NCI-H82 treated with DMSO at 0.1 percent for 48 hours (cell line): ENCODE data around the gene EHD2.
"Not testable (repeated sequence)": the region's sequence is repeated elsewhere in the genome, so short reads cannot be mapped to it uniquely, and the experiment has no call there.

Experiments
- DNase-seq: peaks from one replicate; lab custom pipeline; 2025; ENCODE audit not compliant: unreplicated experiment; lab: John Stamatoyannopoulos, UW

EHD2 gene

DNA sequence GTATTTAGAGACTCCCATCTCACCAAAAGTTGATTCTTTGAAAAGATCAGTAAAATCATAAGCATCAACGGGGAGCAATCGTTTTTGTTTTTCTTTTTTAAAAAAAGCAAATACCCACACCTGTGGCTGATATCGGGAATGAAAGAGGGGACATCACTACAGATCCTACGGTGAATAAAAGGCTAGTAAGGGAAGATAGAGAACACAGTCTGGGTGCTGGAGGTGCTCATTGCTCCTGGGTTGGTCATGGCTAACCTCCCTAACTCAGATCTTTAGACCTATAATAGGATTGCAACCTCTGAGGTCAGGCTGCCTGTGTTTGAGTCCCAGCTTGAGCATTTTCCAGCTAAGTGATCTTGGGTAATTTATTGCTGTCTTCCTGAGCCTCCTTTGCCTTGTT, 1.1 kb downstream of the EHD2 start:
- DNase-seq, result no peak

DNA sequence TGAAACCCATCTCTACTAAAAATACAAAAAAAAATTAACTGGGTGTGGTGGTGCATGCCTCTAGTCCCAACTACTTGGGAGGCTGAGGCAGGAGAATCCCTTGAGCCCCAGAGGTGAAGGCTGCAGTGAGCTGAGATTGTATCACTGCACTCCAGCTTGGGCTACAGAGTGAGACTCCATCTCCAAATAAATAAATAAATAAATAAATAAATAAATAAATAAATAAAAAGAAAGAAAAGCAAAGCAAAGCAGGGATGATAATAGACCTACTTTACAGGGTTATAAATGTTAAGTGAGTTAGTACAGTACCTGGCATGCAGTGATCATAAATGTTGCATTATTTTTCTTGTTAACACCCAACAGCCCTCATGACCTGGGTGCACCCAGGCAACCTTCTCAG, 1.6 kb downstream of the EHD2 start:
- not testable (repeated sequence) for DNase-seq

DNA sequence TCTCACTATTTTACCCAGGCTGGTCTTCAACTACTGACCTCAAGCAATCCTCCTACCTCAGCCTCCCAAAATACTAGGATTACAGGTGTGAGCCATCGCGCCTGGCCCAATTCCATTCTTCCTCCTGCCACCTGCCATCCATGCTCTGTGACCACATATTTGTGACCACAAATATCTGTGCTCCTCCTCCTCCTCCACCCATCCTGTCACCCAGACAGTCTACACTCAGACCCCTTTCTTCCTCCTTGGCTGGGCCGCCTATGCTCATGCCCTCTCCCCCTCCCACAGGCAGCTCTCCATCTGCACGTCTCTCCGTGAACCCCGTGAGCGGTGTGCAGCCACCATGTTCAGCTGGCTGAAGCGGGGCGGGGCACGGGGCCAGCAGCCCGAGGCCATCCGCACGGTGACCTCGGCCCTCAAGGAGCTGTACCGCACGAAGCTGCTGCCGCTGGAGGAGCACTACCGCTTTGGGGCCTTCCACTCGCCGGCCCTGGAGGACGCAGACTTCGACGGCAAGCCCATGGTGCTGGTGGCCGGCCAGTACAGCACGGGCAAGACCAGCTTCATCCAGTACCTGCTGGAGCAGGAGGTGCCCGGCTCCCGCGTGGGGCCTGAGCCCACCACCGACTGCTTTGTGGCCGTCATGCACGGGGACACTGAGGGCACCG, 3.2 kb downstream of the EHD2 start:
- no peak for DNase-seq

DNA sequence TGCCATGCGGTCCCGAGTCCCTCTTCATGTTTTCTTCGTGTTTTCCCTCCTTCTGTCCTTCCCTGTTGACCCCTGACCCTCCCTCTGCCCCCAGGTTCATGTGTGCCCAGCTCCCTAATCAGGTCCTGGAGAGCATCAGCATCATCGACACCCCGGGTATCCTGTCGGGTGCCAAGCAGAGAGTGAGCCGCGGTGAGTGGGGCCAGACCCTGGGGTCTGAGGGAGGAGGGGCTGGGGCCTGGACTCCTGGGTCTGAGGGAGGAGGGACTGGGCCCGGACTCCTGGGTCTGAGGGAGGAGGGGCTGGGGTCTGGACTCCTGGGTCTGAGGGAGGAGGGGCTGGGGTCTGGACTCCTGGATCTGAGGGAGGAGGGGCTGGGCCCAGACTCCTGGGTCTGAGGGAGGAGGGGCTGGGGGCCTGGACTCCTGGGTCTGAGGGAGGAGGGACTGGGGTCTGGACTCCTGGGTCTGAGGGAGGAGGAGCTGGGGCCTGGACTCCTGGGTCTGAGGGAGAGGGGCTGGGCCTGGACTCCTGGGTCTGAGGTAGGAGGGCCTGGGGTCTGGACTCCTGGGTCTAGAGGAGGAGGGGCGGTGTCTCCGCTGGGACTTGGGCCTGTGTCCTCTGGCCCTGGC, 5.3 kb downstream of the EHD2 start:
- not testable (repeated sequence) for DNase-seq

DNA sequence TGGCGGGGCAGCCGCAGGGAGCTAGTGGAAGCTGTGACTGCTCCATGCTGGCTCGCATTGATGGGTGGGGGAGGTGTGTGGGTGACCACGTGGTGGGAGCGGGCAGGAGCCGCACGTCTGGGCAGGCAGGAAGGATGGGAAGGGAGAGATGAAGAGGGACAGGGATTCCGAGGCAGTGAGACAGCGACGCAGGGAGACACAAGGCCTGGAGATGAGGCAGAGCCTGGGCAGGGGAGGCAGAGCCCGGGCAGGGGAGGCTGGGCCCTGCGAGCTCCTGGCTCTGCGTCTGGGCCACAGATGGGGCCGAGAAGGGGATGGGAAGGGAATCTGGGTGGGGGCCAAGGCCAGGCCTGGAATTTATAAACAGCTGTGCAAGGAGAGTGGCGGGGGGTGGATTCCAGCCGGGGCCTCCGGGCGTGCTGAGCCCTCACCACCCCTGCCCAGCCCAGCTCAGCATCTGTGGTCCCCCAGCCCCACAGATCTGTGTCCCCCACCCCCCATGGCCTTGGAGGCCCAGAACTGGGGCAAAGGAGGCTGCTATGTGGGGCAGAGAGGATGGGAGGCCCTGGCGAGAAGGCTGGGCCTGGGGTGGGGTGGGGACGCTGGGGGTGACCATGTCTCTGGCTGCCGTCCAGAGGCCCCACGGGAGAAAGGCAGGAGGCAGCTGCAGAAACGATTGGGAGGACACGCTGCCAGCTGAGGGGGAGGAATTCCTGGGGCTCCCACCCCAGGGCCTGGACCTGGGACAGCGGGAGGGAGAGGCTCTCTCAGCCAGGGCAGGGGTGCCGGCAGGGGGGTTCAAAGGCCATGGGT, 6.0 kb downstream of the EHD2 start:
- peak; percentile 87 for DNase-seq

DNA sequence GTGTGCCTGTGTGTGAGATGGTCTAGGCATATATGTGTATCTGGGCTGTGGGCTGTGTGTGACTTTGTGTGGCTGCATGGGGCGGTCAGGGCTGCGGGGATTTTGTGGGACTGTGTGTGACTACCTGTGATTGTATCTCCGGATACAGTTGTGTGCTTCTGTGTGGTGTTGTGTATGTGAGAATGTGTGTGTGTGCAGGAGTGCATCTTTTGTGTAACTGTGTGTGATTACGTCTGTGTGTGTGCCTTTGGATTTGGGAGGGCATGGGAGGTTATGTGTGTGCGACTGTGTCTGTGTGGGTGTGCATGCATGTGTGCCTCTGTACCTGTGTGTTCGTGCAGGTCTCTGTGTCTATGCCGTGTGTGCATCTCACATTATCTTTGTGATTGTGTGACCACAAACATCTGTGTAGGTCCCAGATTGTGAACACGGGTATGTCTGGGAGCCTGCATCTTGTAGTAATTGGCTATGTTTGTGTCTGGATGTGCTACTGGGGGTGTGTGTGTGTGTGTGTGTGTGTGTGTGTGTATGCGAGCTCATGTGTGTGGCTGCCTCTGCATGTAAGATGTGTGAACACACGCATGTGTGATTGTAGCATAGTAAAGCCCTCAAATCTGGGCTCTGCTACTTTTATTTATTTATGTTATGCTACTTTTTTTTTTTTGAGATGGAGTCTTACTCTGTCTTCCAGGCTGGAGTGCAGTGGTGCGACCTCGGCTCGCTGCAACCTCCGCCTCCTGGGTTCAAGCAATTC, 7.6 kb downstream of the EHD2 start:
- DNase-seq, result no peak

DNA sequence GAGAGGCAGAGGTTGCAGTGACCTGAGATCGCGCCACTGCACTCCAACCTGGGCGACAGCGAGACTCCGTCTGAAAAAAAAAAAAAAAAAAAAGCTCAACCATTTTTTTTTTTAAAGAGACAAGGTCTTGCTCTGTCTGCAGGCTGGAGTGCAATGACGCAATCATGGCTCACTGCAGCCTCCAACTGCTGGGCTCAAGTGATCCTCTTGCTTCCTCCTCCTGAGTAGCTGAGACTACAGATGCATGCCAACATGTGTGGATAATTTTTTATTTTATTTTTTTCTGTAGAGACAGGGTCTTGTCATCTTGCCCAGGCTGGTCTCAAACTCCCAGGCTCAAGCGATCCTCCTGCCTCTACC, 10.3 kb downstream of the EHD2 start:
- DNase-seq, result no peak

DNA sequence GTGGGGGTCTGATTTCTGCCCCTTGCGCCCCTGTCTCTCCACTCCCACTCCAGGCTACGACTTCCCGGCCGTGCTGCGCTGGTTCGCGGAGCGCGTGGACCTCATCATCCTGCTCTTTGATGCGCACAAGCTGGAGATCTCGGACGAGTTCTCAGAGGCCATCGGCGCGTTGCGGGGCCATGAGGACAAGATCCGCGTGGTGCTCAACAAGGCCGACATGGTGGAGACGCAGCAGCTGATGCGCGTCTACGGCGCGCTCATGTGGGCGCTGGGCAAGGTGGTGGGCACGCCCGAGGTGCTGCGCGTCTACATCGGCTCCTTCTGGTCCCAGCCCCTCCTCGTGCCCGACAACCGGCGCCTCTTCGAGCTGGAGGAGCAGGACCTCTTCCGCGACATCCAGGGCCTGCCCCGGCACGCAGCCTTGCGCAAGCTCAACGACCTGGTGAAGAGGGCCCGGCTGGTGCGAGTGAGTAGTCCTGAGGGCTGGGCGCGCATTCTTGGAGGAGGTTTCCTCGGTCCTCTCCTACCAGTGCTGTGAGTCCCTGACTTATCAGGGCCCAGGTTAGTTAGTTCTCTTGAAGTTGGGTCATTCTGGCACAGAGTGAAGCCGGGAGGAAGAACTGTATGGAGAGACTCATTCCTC, 12.7 kb downstream of the EHD2 start:
- no peak for DNase-seq

DNA sequence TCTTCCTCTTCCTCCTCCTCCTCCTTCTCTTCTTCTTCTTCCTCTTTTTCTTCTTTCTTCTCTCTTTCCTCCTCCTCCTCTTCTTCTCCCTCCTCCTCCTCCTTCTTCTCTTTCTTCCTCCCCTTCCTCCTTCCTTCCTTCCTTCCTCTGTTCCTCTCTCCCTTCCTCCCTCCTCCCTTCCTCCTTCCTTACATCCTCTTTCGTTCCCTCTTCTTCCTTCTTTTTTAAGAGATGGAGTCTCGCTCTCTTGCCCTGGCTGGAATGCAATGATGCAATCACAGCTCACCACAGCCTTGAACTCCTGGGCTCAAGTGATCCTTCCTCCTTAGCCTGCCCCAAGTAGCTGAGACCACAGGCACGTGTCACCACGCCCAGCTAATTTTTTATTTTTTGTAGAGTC, 13.2 kb downstream of the EHD2 start:
- DNase-seq, result no peak

DNA sequence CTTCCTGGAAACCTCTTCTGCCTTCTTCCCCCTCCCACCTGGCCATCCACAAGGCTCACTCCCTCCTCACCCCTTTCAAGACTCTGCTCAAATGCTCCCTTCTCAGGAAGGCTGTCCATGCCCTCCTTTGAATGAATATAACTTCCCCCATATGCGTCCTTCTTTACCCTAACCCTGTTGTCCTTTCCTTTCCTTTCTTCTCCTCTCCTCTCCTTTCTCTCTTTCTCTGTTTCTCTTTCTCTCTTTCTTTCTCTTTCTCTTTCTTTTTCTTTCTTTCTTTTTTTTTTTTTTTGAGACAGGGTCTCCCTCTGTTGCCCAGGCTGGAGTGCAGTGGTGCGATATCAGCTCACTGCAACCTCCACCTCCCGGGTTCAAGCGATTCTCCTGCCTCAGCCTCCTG, 15.1 kb downstream of the EHD2 start:
- DNase-seq, result not testable (repeated sequence)

DNA sequence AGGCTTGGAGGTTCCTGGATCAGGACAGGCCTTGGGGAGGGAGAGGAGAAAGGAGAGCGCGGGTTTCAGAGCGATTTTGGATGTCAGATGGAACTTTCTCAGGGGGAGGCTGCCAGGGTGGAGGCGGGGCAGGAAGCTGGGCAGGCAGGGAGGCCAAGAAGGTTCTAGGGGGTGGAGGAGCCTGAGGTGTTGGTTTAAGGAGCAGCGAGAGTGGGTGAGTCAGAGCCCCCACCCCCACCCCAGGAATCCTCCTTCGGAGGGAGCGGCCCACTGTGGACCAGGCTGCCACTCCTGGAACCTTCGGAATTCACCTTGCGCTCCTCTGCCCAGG, 16.2 kb downstream of the EHD2 start:
- no peak for DNase-seq

DNA sequence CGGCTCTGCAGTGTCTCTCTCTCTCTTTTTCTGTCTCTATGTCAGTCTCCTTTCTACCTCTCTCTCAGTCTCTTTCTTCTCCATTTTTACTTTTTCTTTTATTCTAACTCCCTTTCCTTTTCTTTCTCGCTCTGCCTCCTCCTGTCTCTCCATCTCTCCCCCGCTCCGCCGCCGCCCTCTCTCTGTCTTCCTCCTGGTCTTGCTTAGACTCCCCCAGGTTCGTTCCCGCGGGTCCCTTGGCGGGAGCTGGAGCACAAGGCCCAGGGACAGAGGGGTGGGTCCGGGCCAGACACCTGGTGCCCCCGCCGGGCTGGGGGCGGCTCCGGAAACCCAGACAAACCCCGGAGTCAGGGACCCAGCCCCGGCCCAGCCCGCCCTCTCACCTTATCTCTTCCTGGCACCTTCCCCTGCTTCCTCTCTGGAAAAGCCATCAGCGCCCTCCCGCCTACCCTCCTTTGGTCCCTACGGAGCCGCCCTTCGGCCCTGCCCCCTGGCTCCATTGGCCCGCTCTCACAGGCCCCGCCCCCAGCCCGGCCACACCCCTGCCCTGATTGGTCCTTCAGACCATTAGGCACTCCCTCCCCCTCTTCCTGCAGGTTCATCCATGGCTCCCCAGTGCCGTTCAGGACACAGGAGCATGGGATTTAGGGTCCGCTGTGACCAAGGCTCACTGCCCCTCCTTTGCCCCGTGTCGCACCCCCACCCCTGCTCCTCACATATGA, 16.7 kb downstream of the EHD2 start:
- DNase-seq, result peak; percentile 36

DNA sequence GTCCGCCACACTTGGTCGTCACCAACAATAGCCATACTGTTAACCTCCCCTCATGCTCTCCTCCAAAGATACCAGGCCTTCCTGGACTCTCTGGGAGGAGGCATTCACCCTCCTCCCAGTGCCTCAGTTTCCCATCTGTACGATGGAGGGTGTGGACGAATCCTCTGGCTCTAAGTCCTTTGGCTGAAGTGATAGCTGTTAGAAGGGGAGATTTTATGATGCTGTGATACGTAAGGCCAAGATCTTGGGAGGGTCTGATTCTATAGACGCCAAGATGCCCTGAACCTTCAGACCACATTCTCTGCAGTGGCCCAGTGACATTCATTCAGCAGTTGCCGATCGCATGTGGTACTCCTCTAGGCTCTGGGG, 17.3 kb downstream of the EHD2 start:
- no peak for DNase-seq

DNA sequence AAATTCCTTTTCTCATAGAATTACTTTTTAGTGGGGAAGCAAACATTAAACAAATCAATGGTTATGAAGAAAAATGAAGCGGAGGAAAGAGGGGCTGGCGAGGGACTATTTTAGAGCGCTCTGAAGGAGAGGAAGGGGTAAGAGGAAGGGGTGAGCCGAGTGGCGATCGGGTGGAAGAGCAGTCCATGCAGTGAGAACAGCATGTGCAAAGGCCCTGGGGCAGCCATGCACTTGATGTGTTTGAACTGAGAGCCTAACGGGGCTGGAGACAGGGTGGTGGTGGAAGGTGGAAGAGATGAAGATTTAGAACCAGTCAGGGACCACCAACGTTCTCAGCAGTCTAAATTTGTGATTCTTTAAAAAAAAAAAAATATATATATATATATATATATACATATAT, 17.7 kb downstream of the EHD2 start:
- no peak for DNase-seq

DNA sequence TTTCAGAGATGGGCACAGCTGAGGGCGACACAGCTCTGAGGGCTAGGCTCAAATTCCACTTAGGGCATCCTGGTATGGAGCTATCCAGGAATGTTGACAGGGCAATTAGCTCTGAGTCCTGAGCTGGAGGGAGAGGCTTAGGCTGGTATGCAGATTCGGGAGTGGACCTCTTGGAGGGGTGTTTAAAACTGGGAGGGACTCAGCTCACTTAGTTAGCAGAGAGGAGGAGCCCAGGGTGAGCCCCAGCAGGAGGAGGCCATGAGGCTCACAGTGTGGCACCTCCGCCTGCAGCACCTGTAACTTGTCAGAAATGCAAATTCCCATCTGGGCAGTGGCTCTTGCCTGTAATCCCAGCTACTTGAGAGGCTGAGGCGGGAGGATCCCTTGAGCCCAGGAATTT, 21.9 kb downstream of the EHD2 start:
- DNase-seq, result no peak

DNA sequence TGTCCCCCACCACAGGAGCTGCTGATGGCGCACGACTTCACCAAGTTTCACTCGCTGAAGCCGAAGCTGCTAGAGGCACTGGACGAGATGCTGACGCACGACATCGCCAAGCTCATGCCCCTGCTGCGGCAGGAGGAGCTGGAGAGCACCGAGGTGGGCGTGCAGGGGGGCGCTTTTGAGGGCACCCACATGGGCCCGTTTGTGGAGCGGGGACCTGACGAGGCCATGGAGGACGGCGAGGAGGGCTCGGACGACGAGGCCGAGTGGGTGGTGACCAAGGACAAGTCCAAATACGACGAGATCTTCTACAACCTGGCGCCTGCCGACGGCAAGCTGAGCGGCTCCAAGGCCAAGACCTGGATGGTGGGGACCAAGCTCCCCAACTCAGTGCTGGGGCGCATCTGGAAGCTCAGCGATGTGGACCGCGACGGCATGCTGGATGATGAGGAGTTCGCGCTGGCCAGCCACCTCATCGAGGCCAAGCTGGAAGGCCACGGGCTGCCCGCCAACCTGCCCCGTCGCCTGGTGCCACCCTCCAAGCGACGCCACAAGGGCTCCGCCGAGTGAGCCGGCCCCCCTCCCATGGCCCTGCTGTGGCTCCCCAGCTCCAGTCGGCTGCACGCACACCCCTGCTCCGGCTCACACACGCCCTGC, 27.8 kb downstream of the EHD2 start:
- DNase-seq, result no peak

DNA sequence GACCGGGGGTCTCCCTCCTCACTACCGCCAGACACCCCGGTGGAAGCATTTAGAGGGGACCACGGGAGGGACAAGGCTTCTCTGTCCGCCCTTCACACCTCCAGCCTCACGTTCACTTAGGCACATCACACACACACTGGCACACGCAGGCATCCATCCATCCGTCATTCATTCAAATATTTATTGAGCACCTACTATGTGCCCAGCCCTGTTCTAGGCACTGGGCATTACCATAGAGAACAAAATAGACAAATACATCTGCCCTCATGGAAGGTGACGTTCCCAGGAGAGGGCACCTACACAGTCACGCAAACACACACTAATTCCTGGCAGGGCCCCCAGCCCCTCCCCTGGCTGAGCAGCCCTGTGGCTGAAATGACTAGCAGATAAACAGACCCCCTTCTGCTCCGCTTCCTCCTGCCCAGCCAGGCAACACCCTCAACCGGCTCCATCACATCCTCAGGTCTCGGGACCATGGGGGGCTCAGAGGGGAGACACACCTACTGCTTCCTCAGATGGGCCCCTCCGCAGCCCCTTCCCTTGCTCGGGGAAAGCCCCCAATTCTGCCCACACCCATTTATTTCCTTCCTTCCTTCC, 28.4 kb downstream of the EHD2 start:
- no peak for DNase-seq

DNA sequence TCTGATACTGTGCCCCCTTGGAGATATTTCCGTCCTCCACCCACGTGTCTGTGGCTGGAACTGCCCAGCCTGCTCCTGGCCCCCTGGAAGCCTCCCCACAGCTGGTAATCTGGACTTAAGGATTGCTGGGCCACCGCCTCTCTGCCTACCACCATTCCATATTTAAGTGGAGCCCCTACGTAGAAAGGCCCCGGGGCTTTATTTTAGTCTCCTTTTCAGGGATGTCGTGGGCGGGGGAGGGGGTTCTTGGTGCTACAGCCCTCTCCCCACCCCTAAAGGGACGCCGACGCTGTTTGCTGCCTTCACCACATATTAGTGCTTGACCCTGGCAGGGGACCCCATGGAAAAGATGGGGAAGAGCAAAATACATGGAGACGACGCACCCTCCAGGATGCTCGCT, 29.4 kb downstream of the EHD2 start:
- no peak for DNase-seq

DNA sequence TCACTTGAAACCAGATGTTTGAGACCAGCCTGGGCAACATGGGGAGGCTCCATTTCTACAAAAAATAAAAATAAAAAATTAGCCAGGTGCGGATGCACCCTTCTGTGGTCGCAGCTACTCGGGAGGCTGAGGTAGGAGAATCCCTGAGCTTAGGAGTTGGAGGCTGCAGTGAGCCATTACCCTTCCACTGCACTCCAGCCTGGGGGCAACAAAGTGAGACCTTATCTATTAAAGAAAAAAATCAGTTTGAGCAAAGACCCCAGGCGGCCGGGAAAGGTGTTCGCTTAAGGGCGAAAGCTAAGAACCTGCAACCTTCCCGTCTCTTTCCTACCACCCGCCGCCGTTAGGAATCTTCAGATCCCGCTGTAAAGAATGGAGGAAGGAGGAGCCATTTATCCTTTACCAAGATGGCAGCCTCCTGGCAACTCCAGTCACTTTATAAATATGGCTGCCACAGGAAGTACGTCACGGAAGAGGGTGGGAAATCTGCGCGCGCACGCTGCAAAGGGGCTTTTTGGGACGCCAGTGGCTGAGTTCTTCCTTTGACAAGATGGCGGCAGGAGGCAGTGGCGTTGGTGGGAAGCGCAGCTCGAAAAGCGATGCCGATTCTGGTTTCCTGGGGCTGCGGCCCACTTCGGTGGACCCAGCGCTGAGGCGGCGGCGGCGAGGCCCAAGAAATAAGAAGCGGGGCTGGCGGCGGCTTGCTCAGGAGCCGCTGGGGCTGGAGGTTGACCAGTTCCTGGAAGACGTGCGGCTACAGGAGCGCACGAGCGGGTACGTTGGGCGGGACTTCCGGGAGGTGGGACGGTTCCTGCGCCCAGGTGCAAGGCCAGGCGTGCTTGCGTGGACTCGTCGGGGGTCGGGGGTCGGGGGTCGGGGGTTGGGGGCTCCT, 32.0 kb downstream of the EHD2 start, which contains the start of gene NOP53:
NOP53 (plus strand) TSS at position 537 of the 892 bp plus-strand sequence; CDS start at position 551, 14 bp downstream.
- peak; percentile 98 for DNase-seq
